Activated T-cell treated with anti-CD3 and anti-CD28 coated beads, Interleukin-2, amount 50 U/mL, for 24 hours (primary cell): ENCODE results near the gene CACNA2D3.
"Not testable (repeated sequence)": the region's sequence is repeated elsewhere in the genome, so short reads cannot be mapped to it uniquely, and the experiment has no call there.

Experiments used
- DNase-seq: peaks from one replicate; pipeline ENCODE4 v3.0.0-alpha.2; 2020
- H3K27ac Mint-ChIP-seq: 2 replicates; pipeline ENCODE4 v1.8.0; 2020; ENCODE audit warnings: mild to moderate bottlenecking, mixed read lengths
- H3K27me3 Mint-ChIP-seq: 2 replicates; pipeline ENCODE4 v1.8.0; 2020; ENCODE audit warnings: mixed read lengths
- H3K36me3 Mint-ChIP-seq: 2 replicates; pipeline ENCODE4 v1.8.0; 2020; ENCODE audit warnings: low read depth, mixed read lengths
- H3K4me1 Mint-ChIP-seq: 2 replicates; pipeline ENCODE4 v1.8.0; 2020; ENCODE audit warnings: low read depth, mixed read lengths
- H3K4me3 Mint-ChIP-seq: 2 replicates; pipeline ENCODE4 v1.8.0; 2020; ENCODE audit warnings: mild to moderate bottlenecking, moderate library complexity, mixed read lengths
- H3K9me3 Mint-ChIP-seq: 2 replicates; pipeline ENCODE4 v1.8.0; 2020; ENCODE audit warnings: mixed read lengths

CACNA2D3 gene

DNA sequence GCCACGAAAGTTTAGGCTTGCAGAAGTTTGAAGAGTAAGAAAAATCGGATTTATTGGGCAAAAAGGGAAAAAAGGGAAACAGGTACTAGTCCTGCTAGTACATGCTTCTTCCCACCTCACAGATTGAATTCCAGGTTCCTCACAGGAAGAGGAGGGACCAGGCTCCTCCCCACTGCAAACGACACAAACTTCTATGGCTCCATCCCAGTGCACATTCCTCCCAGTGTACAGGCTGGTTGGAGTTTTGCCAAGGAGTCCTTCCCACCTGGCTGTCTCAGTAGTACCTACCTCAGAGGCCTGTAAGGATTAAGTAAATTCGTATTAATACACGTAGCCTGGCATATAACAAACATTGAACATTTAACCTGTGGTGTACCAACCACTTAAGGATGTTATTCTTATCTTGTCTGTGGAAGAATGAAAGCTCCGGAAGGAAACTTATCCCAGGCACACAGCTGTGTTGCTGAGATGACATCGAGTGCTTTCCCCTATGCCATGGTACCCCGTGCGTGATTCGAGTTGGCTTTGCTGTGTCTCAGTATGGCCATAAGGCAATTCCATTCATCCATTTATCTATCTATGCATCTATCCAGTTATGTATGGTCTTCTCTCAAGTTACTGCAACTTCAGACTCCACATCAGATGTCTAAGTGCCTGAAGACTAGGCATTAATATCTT, 511.2 kb downstream of the CACNA2D3 start:
- no peak for DNase-seq
- Mint-ChIP-seq H3K27ac (no peak overlapping the region), H3K27me3 (peaks cover 19% of the 10 kb centered on the region), H3K36me3 (no peaks in the 10 kb centered on the region), H3K9me3 (no peaks in the 10 kb centered on the region), H3K4me1 (no peaks in the 10 kb centered on the region), H3K4me3 (no peak overlapping the region)

DNA sequence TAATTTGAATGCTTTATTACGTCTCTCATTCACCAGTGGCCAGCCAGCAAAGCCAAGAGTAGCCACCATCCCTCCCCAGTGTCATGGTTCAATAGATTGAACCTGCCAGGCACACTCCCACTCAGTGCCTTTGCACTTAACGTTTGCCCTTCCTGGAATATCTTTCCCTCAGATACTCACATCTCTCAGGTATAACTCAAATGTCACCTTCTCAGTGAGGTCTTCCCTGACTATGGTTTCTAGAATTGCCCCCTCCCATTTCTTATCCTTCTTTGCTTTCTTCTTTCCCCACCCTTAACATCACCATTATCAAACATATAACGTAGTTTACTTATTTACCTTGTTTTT, 511.7 kb downstream of the CACNA2D3 start:
- Mint-ChIP-seq H3K9me3 (no peaks in the 10 kb centered on the region), H3K4me1 (no peaks in the 10 kb centered on the region), H3K27me3 (peaks cover 24% of the 10 kb centered on the region), H3K36me3 (no peaks in the 10 kb centered on the region), H3K27ac (no peak overlapping the region), H3K4me3 (no peak overlapping the region)
- DNase-seq, result no peak

DNA sequence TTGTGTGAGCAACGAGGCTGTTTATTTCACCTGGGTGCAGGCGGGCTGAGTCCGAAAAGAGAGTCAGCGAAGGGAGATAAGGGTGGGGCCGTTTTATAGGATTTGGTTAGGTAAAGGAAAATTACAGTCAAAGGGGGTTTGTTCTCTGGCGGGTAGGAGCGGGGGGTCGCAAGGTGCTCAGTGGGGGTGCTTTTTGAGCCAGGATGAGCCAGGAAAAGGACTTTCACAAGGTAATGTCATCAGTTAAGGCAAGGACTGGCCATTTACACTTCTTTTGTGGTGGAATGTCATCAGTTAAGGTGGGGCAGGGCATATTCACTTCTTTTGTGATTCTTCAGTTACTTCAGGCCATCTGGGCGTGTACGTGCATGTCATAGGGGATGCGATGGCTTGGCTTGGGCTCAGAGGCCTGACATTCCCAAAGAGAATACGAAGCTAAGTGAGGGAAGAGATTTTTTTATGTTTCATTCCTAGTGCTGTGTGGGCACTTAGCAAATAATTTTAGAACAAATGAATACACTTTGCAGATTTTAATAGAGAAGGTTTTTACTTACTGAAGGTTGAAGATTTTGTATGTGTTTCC, 517.5 kb downstream of the CACNA2D3 start:
- not testable (repeated sequence) for H3K4me3 Mint-ChIP-seq, H3K9me3 Mint-ChIP-seq, H3K4me1 Mint-ChIP-seq

DNA sequence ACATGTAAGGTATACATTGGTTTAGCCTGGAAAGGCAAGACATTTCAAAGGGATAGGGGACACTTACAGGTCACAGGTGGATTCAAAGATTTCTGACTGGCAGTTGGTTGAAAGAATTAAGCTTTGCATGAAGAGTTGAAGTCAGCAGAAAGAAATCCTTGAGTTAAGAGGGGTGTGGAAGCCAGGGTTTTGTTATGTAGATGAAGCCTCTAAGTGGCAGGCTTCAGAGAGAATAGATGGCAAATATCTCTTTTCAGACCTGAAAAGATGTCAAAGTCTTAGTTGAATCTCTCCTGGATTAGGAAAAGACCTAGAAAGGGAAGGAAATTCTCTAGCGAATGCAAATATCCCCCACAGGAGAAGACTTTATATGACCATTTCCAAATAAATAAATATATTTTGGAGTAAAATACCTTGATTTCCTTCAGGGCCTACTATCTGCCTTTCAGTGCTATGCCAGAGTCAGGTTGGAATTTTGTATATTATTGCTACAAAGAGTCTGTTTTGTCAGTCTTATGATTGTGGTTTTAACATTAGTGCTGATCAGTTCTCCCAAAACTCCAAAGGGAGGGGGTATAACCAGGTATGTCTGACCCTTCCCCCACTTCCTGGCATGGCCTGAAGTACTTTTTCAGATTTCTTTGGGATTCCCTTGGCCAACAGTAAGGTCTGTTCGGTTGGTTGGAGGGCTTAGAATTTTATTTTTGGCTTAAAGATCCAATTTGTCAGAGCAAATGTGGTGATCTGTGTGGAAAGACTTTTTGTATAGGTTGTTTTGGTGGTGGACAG, 519.1 kb downstream of the CACNA2D3 start:
- Mint-ChIP-seq H3K4me1 (no peaks in the 10 kb centered on the region), H3K36me3 (no peaks in the 10 kb centered on the region), H3K9me3 (peaks cover 4% of the 10 kb centered on the region), H3K4me3 (no peak overlapping the region), H3K27me3 (peaks cover 42% of the 10 kb centered on the region), H3K27ac (no peak overlapping the region)
- DNase-seq, result no peak

More for the DNA sequence above, 517.5 kb downstream of the CACNA2D3 start:
- DNase-seq, H3K36me3 Mint-ChIP-seq, H3K27ac Mint-ChIP-seq: not testable (repeated sequence)
- peaks cover 42% of the 10 kb centered on the region for H3K27me3 Mint-ChIP-seq

DNA sequence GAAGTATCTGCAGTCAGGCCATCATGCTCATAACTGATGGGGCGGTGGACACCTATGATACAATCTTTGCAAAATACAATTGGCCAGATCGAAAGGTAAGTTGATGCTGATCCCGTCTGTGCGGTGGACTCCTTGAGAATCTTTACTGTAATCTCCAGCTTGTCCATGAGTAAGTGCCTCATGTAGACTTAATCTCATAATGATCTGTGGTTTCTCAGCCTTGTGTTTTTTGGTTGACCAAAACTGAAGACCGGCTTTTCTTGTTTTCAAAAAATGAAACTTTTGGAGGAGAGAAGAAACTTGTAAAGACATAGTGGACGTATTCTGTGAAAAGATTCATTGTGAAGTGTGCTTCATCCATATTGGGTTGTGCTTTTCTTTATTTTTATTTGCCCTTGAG, 519.8 kb downstream of the CACNA2D3 start:
- Mint-ChIP-seq H3K9me3 (peaks cover 8% of the 10 kb centered on the region), H3K27ac (no peak overlapping the region)

DNA sequence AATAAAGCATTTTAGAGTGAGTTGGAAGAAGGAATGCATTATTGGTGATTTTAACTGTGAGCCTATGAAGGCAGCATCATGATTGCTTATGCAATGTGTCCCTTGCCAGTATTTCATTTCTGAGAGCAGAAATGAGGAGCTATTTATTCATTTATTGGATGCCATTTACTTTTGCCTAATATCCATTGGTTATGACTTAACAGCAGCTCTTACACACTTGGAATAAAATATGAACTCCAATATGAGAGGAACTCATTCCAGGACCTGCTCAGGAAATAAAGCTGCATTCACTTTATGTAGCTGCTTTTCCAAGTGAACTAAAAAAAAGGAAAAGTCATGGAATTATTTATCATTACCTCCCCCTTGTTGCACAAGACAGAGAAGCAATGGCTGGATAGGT, 525.4 kb downstream of the CACNA2D3 start:
- DNase-seq, result no peak
- Mint-ChIP-seq H3K27me3 (no peaks in the 10 kb centered on the region), H3K9me3 (peaks cover 19% of the 10 kb centered on the region), H3K27ac (no peak overlapping the region), H3K4me1 (no peaks in the 10 kb centered on the region), H3K36me3 (no peaks in the 10 kb centered on the region), H3K4me3 (no peak overlapping the region)

More for the DNA sequence above, 519.8 kb downstream of the CACNA2D3 start:
- peaks cover 42% of the 10 kb centered on the region for H3K27me3 Mint-ChIP-seq
- no peaks in the 10 kb centered on the region for H3K36me3 Mint-ChIP-seq
- no peak overlapping the region for H3K4me3 Mint-ChIP-seq
- DNase-seq, result no peak
- no peaks in the 10 kb centered on the region for H3K4me1 Mint-ChIP-seq

DNA sequence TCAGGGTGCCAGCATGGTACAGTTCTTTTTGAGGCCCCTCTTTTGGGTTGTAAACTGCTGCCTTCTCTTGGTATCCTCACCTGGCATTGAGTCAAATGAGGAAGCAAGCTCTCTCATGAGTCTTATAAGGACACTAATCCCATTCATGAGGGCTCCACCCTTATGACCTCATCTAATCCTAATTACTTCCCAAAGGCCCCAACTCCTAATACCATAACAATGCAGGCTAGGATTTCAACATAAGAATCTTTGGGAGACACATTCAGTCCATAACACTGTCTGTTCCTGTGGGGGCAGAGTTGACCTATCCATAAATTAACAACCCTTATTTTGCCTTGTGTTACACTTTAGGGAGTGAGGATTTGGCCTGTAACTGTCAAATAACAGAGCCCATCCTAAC, 527.2 kb downstream of the CACNA2D3 start:
- Mint-ChIP-seq H3K27ac (no peak overlapping the region), H3K4me1 (no peaks in the 10 kb centered on the region), H3K27me3 (no peaks in the 10 kb centered on the region), H3K4me3 (no peak overlapping the region), H3K9me3 (peaks cover 19% of the 10 kb centered on the region), H3K36me3 (no peaks in the 10 kb centered on the region)
- DNase-seq, result no peak

DNA sequence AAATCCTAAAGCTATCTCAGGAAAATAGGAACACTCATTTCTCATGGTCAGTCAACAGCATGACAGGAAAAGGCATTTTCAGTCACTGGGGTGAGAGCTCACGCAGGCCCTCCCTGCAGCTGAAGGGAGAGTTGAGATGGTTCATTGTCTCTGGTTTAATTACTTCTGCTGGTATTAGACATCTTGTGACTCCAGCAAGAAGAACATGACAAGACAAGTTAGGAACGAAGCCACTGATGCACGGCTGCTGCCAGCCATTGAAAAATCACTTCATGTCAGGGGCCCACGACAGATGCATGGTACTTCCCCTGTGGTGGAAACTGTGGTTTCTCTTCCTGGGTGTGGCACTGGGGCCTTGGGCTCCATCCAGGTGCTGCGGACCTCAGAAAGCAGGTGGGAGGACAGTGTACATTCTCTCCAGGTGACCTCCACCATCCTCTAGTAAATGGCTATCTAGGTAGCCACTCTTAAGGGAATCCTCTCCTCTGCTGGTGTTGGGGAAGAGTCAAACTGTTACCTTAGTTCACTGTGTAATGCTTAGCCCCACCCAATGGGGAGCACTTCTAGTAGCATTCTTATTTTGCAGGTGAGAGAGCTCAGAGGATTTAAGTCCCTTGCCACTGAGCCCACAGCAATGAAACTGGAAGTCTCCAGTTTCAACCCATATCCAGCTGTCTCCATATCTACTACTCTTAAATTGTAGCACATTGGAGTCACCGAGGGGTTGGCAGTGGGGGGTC, 531.3 kb downstream of the CACNA2D3 start:
- Mint-ChIP-seq H3K36me3 (no peaks in the 10 kb centered on the region), H3K27ac (no peak overlapping the region), H3K4me1 (no peaks in the 10 kb centered on the region), H3K9me3 (peaks cover 12% of the 10 kb centered on the region), H3K27me3 (no peaks in the 10 kb centered on the region), H3K4me3 (no peak overlapping the region)
- DNase-seq, result no peak

DNA sequence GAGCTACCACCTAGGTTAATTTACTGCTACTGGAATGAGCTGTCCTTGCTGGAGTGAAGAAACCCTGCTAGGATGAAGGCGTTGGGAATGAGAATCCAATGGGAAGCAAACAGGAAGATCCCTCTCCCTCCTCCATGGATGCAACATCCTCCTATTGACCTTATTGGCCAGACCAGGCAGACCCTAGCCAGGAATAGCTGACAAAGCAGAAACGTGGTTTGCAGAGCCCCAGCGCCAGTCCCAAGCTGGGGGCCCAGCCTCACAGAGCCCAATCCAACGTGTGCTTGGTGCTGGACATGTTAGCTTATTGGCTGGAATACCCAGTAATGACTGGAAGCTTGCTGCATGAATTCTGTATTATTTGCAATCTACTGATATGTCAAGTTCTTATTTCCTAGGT, 532.4 kb downstream of the CACNA2D3 start:
- no peak overlapping the region for H3K4me3 Mint-ChIP-seq
- no peaks in the 10 kb centered on the region for H3K27me3 Mint-ChIP-seq
- DNase-seq, result no peak
- no peaks in the 10 kb centered on the region for H3K36me3 Mint-ChIP-seq
- H3K4me1 Mint-ChIP-seq, result no peaks in the 10 kb centered on the region
- peaks cover 10% of the 10 kb centered on the region for H3K9me3 Mint-ChIP-seq
- H3K27ac Mint-ChIP-seq, result no peak overlapping the region

DNA sequence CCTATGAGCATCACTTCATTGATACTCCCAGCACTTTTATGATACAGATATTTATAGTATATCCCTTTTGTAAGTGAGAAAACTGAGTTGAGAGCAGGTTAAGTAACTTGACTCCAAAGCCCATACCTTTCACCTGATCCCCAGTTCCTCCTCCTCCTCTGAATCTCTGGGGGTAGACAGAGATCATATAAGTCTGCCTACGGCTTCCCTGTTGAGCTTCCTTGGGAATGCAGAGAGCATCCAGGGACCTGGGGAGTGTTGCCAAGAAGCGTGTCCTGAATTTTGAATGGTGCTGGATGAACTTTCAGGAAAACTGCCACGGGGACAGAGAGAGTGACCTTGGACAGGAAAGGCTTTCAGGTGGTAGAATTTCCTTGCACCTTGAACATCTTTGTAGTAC, 537.0 kb downstream of the CACNA2D3 start:
- no peak for DNase-seq
- Mint-ChIP-seq H3K4me3 (no peak overlapping the region), H3K27ac (no peak overlapping the region), H3K27me3 (no peaks in the 10 kb centered on the region), H3K9me3 (peaks cover 2% of the 10 kb centered on the region), H3K36me3 (no peaks in the 10 kb centered on the region), H3K4me1 (no peaks in the 10 kb centered on the region)

DNA sequence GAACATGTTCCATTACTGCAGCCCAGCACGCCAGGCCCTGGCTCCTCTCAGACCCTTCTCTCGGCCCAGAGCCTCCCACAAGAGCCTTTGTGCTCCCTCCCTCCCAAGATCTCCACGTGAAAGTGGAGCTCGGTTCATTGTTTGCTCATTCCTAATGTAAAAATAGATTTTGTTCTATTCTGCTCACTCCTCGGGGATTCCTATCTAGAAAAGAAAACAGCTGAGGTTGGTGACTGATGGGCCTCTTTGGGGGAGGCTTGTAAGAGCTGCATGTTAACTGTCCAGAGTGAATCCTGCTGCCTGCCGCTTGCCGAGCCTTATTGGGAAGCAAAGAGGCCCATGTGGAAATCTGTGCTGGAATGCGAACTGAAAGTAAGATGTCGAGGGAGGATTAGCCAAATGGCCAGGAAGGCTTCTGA, 538.4 kb downstream of the CACNA2D3 start:
- Mint-ChIP-seq H3K36me3 (no peaks in the 10 kb centered on the region), H3K9me3 (peaks cover 2% of the 10 kb centered on the region), H3K4me3 (no peak overlapping the region), H3K27me3 (no peaks in the 10 kb centered on the region), H3K4me1 (no peaks in the 10 kb centered on the region), H3K27ac (no peak overlapping the region)
- no peak for DNase-seq

DNA sequence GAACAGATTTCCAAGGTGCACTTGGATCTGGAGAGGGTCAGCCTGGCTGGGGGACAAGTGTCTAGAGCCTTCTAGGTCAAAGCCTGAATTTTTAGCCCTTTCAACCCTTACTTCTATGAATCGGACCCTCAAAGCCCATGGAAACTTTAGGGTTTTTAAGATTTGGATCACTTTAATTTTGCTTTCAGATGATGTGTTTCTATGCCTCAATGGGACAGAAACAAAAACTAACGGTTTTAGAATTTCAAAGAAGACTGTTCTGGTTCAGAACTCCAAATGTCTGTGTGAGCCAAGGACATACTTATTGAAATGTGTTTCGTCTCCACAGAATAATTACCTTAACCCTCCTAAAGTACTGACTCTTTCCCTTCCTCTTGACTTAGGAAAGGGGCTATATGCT, 538.8 kb downstream of the CACNA2D3 start:
- Mint-ChIP-seq H3K27me3 (no peaks in the 10 kb centered on the region), H3K9me3 (no peaks in the 10 kb centered on the region), H3K4me1 (no peaks in the 10 kb centered on the region), H3K27ac (no peak overlapping the region), H3K36me3 (no peaks in the 10 kb centered on the region), H3K4me3 (no peak overlapping the region)
- DNase-seq, result no peak

DNA sequence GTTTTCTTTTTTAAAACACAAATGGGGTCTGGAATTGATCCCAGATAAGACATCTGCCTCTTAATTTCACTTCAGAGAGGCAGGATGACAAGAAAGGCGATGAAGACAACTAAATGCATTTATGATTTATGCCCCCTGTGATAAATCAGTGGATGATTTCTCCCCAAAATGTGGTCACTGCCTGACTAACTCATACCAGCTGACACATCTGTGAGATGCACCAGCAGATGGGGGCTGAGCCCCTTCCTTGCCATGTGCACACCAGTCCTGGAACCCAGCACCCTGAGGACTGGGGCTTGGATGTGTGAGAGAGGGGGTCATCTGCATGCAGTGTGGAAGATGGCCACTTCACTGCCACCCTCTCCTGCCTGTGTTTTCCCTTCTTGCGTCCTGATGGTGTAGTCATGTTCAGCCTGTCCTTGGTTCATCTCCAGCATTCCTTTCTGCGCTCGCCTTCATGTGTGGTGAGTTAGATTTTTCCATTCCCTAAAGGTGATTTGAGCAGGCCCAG, 541.2 kb downstream of the CACNA2D3 start:
- no peaks in the 10 kb centered on the region for H3K27me3 Mint-ChIP-seq
- H3K36me3 Mint-ChIP-seq, result no peaks in the 10 kb centered on the region
- H3K4me1 Mint-ChIP-seq, result no peaks in the 10 kb centered on the region

DNA sequence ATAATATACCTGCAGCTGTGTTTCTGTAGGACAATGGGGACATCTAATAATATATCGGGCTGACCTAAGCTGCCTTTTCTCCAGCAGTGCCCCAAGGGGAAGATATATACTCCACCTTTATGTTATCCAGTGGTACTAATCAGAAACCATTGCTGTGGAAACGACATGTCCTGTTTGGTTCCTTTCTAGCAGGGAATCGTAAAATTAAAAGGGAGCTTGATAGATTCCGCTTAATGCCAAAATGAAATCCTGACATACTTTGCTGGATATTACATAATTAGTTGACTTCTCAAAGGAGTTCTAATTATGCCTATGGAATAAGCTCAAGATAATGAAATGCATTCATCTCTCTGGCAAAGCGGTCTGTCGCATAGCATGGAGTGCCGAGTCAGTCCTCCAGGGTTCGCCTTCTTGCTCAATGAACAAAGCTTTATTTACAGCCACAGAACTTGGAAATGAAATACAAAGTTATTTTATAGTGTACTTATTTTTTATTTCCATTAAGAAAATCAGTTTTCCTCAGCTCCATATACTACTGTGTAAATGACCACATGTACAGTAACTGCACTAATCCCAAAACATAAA, 542.8 kb downstream of the CACNA2D3 start:
- Mint-ChIP-seq H3K27me3 (no peaks in the 10 kb centered on the region), H3K9me3 (no peaks in the 10 kb centered on the region), H3K27ac (no peak overlapping the region), H3K36me3 (no peaks in the 10 kb centered on the region), H3K4me3 (no peak overlapping the region), H3K4me1 (no peaks in the 10 kb centered on the region)
- DNase-seq, result no peak

More for the DNA sequence above, 541.2 kb downstream of the CACNA2D3 start:
- no peak for DNase-seq
- H3K4me3 Mint-ChIP-seq, result no peak overlapping the region
- no peak overlapping the region for H3K27ac Mint-ChIP-seq
- no peaks in the 10 kb centered on the region for H3K9me3 Mint-ChIP-seq
